Measurements from ENCODE around the gene SLC7A1.

SLC7A1 gene

DNA sequence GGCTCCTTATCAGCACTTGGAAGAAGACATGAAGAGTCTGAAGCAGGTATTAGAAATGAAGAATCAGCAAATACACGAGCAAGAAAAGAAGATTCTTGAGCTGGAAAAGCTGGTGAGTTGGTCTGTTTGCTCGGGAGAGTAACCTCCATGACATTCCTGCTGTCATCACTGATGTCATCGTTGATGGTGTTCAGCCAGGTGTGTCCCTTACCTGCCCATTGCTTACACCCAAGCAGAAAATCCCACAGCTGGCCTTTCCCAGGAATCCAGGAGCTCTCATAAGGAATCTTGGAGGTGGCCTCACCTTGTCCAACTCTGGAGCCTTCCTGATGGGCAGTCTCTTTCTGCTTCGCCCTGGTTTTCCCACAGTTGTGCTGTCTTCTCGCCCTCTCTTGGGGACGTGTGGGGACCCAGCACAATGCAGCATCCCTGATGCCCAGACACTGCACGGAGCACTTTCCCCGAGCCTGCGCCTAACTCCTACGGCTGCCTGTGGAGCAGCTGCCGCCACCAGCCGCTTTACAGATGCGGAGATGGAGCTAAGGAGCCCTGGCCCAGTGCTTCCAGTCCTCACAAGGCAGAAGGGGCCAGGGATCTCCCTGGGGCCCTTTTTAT is 97.0 kb downstream of the SLC7A1 start:
- TF ChIP-seq GATA2 (IDR thresholded peaks at IDR 0.05; ENCODE audit: low read depth, low read length) (no peak), GATA3 (IDR thresholded peaks at IDR 0.05; ENCODE audit: low read depth, low read length) (no peak)

DNA sequence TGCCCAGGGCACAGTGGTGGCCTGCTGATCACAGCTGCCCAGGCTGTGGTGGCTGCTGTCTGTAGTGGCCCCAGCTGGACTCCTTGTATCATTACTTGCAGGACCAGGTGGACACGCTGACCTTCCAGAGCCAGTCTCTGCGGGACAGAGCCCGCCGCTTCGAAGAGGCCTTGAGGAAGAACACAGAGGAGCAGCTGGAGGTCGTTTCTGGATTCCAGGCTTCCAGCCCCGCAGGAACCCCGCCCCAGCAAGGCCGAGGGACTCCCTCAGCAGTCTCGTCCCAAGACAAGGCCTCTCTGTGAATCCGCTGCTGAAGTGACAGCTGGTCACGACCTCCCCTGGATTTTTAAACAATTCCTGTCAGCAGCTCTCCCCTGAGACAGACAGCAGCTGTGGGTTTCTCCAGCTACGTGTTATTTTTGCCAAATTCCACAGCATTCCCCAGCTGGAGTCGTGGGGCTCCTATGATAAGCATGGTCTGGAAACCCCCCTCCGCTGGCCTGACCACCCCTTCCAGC is 98.3 kb downstream of the SLC7A1 start:
- TF ChIP-seq GATA3 (IDR thresholded peaks at IDR 0.05; ENCODE audit: low read depth, low read length), result no peak
- TF ChIP-seq GATA2 (IDR thresholded peaks at IDR 0.05; ENCODE audit: low read depth, low read length), result no peak

DNA sequence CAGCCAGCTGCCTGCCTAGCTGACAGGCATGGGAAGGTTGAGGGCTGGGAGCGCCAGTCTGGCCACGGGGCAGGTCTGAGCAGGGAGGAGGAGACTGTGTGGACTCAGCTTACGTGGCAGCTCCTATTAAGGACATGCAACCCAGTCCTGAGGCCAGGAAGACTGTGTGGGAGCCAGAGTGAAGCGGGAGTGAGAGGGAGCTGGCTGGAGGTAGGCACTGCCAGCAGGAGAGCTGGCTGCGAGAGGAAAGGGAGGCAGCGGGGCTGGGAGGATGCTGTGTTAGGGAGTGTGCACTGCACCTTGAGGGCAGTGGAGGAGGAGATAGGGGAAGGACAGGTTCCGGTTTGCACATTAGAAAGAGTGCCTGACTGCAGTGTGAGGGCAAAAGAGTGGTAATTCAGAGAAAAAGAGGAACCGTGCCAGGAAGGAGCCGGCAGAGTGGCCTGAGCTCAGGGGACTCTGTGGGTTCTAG is 99.2 kb downstream of the SLC7A1 start:
- no peak for TF ChIP-seq GATA3 (IDR thresholded peaks at IDR 0.05; ENCODE audit: low read depth, low read length)
- no peak for TF ChIP-seq GATA2 (IDR thresholded peaks at IDR 0.05; ENCODE audit: low read depth, low read length)

DNA sequence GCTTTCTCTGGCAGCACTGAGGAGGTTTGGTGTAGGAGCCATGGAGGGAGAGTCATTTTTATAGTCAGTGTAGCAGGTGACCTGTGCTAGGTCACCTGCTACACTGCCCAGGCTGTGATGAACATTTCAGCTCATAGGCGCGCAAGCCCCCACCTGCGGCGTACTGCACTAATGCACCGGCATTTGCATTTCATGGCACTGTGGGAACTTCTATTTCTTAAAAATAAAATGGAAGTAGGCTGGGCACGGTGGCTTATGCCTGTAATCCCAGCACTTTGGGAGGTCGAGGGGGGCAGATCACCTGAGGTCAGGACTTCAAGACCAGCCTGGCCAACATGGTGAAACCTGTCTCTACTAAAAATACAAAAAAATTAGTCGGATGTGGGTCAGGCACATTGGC is 101.0 kb downstream of the SLC7A1 start:
- no peak for TF ChIP-seq GATA2 (IDR thresholded peaks at IDR 0.05; ENCODE audit: low read depth, low read length)

DNA sequence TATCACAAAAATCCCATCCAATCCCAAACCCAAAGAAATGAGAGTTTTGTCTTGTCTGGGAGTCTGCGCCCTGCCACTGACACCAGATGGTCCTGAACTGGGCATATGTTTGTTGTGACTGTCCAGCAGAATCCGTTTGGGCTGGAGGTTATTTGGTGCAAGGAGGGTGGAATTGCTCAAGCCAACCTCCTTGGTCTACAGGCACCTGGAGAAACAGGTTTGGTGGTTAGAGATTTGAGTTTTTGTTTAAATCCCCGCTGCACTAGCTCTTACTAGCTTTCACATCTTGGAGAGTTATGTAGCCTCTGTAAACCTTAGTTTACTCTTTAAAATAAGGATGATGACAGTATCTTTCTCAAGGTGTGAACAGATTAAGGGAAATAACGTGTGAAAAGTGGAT is 101.7 kb downstream of the SLC7A1 start:
- TF ChIP-seq GATA2 (IDR thresholded peaks at IDR 0.05; ENCODE audit: low read depth, low read length) (no peak), GATA3 (IDR thresholded peaks at IDR 0.05; ENCODE audit: low read depth, low read length) (no peak)

DNA sequence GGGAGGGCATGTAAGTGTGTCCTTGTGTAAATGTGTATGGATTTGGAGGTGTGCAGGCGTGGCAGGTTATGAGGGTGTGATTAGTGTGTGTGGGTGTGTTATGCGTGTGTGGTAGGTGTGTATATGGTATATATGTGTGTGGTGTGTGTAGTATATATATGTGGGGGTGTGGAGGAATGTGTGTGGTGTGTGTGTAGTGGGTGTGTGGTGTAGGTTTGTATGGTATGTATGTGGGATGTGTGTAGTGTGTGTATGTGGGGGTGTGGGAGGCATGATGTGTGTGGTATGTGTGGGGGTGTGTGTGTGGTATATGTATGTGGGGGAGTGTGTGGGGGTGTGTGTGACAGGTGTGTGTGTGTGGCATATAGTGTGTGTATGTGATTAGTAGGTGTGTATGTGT is 104.2 kb downstream of the SLC7A1 start:
- TF ChIP-seq GATA2 (IDR thresholded peaks at IDR 0.05; ENCODE audit: low read depth, low read length) (no peak), GATA3 (IDR thresholded peaks at IDR 0.05; ENCODE audit: low read depth, low read length) (no peak)

DNA sequence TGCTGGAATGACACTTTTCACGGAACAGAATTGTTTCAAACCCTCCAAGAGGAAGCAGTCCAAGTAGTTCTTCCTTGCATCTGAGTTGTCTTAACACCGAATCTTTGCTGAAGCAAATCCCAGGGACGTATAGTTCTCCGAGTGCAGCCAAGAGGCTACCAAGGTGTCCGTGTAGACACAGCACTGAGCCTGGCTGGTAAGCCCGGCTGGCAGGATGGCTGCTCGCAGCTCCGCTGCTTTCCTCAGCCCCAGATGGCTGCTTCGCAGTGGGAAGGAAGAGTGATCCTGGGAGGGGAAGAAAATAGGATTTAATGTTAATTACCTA is 105.0 kb downstream of the SLC7A1 start:
- TF ChIP-seq GATA3 (IDR thresholded peaks at IDR 0.05; ENCODE audit: low read depth, low read length) (no peak), GATA2 (IDR thresholded peaks at IDR 0.05; ENCODE audit: low read depth, low read length) (no peak)

DNA sequence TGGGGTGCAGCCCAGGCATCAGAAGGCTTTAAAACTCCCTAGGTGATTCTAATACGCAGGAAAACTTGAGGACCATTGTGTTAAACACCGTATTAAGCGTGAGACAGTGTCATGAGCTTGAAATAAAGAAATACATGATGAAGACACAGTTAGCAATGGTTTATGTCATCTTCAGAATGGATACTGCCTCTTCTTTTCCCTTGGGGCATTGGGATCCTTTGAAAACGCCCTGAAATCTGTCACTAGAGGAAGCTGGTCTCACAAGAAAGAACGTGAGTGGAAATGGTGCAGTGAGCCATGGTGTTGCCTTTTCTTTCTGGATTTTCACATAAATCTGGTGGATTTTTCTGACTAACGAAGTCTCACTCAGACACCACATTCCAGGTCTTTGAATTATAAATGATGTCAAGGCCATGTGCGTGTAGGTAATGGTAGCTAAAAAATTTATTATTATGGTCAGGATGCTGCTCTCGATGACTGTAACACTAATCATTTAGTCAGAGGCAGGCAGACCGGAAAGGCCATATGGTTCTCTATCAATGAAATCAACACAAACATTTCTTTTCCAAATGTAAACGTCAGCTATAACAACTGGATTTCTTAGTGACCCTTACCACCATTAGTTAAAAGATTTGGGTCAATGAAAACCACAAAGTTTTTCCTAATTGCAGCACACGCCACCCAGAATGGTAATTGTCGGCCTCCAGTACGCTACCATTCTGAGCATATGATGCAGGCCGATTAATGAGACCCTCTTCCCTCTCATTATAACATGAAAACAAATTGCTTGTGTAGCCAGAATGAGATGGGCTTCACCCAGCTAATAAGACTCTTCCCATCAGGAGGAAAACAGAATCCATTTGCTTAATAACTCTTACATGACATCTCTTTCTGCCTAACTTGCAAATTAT is 105.6 kb downstream of the SLC7A1 start:
- no peak; the same call in 1 of the 2 replicates for TF ChIP-seq GATA2 (IDR thresholded peaks at IDR 0.05; ENCODE audit: low read depth, low read length)
- TF ChIP-seq GATA3 (IDR thresholded peaks at IDR 0.05; ENCODE audit: low read depth, low read length), result no peak

DNA sequence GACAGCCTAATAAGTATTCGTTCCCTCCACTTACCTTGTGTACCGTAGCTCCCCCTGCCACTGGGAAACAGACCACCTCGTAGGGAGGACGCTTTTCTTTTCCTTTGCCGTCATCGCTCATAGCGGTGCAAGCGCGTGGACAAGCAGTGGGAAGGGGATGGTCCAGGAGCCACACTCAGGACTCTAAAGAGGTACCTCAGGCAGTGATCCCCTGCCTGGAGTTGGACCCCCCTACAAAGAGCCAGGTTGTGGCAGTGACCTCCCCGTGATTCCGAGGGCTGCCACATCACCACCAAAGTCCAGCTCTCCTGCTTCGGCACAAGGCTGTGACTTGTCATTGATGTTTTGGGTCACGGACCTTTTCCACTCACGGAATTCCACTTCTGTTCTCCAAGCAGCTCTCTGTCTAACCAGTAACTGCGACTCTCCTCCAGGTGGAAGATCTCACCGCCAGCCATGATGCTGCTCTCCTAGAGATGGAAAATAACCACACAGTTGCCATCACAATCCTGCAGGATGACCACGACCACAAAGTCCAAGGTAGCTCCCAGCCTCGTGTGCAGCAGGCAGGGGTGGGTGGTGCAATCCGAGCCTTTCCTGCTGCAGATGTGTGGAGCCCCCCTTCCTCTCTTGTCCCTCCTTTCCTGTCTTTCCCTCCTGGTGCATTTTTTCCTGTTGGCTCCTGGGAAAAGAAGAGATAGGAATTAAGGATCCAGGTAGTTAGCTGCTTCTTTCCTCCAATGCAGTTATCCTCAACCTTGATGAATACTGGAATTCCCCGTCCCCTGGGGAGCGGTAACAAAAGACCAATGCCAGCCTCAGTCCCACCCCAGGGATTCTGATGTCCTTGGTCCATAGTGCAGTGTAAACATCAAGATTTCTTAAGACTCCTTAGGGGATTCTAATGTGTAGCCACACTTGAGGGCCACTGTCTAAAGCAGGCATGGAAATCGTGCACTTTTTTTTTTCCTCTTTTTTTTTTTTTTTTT is 107.7 kb downstream of the SLC7A1 start:
- TF ChIP-seq GATA3 (IDR thresholded peaks at IDR 0.05; ENCODE audit: low read depth, low read length) (no peak), GATA2 (IDR thresholded peaks at IDR 0.05; ENCODE audit: low read depth, low read length) (no peak)

DNA sequence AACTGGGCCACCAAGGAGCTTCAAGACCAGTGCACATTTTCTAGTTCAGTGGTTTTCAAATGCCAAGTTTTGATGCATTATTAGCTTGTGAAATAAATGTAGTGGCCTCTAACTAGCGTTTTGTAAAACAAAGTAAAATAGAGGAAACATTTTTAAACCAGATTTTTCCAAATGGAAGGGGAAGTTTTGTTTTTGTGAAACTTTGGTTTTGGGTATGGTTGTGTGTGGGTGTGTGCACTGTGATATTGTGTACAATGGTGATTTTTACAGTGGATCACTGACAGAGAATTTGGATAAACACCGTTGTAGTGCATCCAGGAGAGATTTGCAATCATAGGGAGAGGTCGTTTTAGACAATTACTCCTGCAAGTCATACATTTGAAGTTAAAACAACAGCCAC is 108.9 kb downstream of the SLC7A1 start:
- TF ChIP-seq GATA2 (IDR thresholded peaks at IDR 0.05; ENCODE audit: low read depth, low read length) (no peak), GATA3 (IDR thresholded peaks at IDR 0.05; ENCODE audit: low read depth, low read length) (no peak)

DNA sequence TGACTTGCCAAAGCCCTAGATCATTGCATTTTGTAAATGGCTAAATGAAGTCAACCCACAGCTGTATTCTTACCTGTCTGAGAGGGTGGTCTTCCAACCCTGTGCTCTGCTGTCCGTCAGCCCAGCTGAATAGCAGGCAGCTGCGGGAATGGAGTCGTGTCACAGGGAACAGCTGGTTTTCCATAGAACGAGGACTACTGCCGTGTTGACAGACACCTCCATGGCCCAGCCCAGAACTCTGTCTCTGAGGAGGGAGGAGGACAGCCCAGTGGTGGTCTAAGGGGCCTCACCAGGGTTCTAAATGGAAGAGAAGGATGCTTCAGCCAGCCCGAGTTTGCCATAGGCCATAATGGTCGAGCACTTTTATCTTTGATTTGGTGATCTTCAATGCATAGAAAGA is 110.7 kb downstream of the SLC7A1 start:
- TF ChIP-seq GATA3 (IDR thresholded peaks at IDR 0.05; ENCODE audit: low read depth, low read length) (no peak), GATA2 (IDR thresholded peaks at IDR 0.05; ENCODE audit: low read depth, low read length) (no peak)

DNA sequence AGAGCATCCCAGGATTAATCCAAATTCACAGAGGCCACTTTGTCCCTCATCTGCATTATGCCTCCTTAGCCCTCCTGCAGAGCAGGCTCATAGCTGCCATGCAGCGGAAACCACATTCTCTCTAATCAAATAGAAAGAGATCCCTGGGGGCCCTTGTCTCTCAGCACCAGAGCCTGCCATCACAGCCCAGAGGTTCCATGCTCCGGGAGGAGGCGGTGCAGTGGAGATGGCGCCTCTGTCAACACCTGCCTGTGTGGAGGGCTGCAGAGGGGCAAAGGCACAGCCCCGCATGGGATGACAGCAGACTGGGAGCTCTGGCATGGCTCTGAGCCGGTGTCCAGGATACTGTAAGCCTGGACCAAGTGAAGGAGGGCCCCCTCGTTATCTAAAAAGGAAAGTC is 111.3 kb downstream of the SLC7A1 start:
- TF ChIP-seq GATA3 (IDR thresholded peaks at IDR 0.05; ENCODE audit: low read depth, low read length) (no peak), GATA2 (IDR thresholded peaks at IDR 0.05; ENCODE audit: low read depth, low read length) (no peak)

DNA sequence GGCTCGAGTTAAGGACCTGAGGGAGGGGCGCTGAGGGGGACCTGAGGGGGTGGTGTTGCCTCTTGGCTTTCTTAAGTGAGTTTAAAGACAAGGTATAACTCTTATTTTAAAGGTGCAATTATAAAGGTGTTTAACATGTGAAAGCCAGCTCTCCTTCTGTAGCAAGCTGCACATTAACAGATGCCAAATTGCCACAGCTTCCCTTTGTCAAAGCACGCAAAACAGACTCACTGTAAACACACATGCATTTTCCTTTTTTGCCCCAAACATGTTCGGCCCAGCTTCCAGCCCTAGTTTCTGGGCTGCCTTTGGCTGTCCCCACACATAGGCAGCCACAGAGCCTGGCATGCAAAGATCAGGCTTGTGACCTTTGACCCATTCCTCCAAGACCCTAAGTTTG is 111.9 kb downstream of the SLC7A1 start:
- TF ChIP-seq GATA3 (IDR thresholded peaks at IDR 0.05; ENCODE audit: low read depth, low read length), result no peak
- no peak for TF ChIP-seq GATA2 (IDR thresholded peaks at IDR 0.05; ENCODE audit: low read depth, low read length)

DNA sequence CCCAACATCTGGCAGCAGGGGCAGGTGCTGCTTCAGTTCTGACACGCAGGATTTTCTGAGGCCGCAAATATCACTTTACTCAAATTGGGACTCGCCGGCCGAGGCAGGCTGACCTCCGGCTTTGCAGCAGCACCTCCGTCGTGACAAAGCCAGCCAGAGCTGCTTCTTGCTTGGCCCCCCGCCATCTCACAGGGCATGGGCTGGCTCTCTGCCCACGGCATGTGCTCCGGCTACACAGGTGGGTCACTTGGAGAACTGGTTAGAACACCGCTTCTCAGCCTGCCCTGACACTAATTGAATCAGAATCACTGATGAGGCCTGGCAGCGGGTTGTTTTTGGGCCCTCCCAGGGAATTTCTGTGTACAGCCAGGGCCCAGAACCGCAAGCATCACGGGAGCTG is 112.3 kb downstream of the SLC7A1 start:
- TF ChIP-seq GATA2 (IDR thresholded peaks at IDR 0.05; ENCODE audit: low read depth, low read length), result no peak
- no peak for TF ChIP-seq GATA3 (IDR thresholded peaks at IDR 0.05; ENCODE audit: low read depth, low read length)

All from SH-SY5Y (cell line).